SH-SY5Y (cell line): ENCODE data around the gene ALOX15.

Source experiments
- GATA2 ChIP-seq: IDR thresholded peaks from 2 replicates; pipeline ENCODE4 v1.6.1; 2011; ENCODE audit warnings: mild to moderate bottlenecking, low read depth, low read length
- GATA3 ChIP-seq: IDR thresholded peaks from 2 replicates; pipeline ENCODE4 v1.6.1; 2011; ENCODE audit warnings: low read depth, mild to moderate bottlenecking, low read length, moderate library complexity

The ALOX15 gene

GRCh38 chr17:4626734-4627256 lies 14.7 kb downstream of the ALOX15 start:
- TF ChIP-seq GATA2 (no peak), GATA3 (no peak)

GRCh38 chr17:4625181-4625617 lies 16.3 kb downstream of the ALOX15 start:
- no peak for TF ChIP-seq GATA3
- TF ChIP-seq GATA2 = no peak

- TF ChIP-seq GATA3 (no peak), GATA2 (no peak)
Measured at GRCh38 chr17:4623249-4623648, 18.2 kb downstream of the ALOX15 start.

- TF ChIP-seq GATA3 (no peak), GATA2 (no peak)
Measured at GRCh38 chr17:4622375-4622774, 19.1 kb downstream of the ALOX15 start.

GRCh38 chr17:4620531-4621101 lies 20.9 kb downstream of the ALOX15 start:
- no peak for TF ChIP-seq GATA3
- no peak for TF ChIP-seq GATA2

- no peak for TF ChIP-seq GATA3
- TF ChIP-seq GATA2 = no peak
Measured at GRCh38 chr17:4617590-4618351, 23.7 kb downstream of the ALOX15 start.

- no peak for TF ChIP-seq GATA3
- TF ChIP-seq GATA2 = no peak
Measured at GRCh38 chr17:4617090-4617489, 24.4 kb downstream of the ALOX15 start.

- TF ChIP-seq GATA3 = no peak
- no peak for TF ChIP-seq GATA2
Measured at GRCh38 chr17:4616476-4616875, 25.0 kb downstream of the ALOX15 start.

- no peak for TF ChIP-seq GATA2
- no peak for TF ChIP-seq GATA3
Measured at GRCh38 chr17:4610656-4611055, 30.8 kb downstream of the ALOX15 start.

- TF ChIP-seq GATA2 = no peak
- no peak for TF ChIP-seq GATA3
Measured at GRCh38 chr17:4610162-4610561, 31.3 kb downstream of the ALOX15 start.

GRCh38 chr17:4609761-4610160 lies 31.7 kb downstream of the ALOX15 start:
- TF ChIP-seq GATA3 (no peak), GATA2 (no peak)

GRCh38 chr17:4607773-4608187 lies 33.7 kb downstream of the ALOX15 start:
- no peak for TF ChIP-seq GATA2
- no peak for TF ChIP-seq GATA3

- no peak for TF ChIP-seq GATA2
Measured at GRCh38 chr17:4607261-4607741, 34.2 kb downstream of the ALOX15 start.

- TF ChIP-seq GATA3 (no peak), GATA2 (no peak)
Measured at GRCh38 chr17:4605826-4606225, 35.7 kb downstream of the ALOX15 start.

- TF ChIP-seq GATA2 (no peak), GATA3 (no peak)
Measured at GRCh38 chr17:4604111-4604644, 37.3 kb downstream of the ALOX15 start.

- TF ChIP-seq GATA2 (no peak), GATA3 (no peak)
Measured at GRCh38 chr17:4602041-4602440, 39.4 kb downstream of the ALOX15 start.
